ENCODE data around the gene CLDN6.

- TF ChIP-seq CTCF (conservative IDR thresholded peaks at IDR 0.05 in 1 of 2, IDR thresholded peaks at IDR 0.05 in 1 of 2; ENCODE audit: extremely low read depth in 1 of 2, insufficient read depth in 1 of 2, low read depth in 1 of 2, low read length in 2 of 2): no peak
- no peak for TF ChIP-seq EZH2 (IDR thresholded peaks at IDR 0.05; ENCODE audit: borderline replicate concordance, low read length)
These were observed 9.5 kb upstream of the CLDN6 start for GRCh38 chr16:3027489-3027795.

Data from mammary epithelial cell (primary cell).